ENCODE results near the gene DTNBP1.

Gene DTNBP1

GRCh38 chr6:15697895-15698294 lies 35.1 kb upstream of the DTNBP1 start:
- Histone ChIP-seq H3K4me1 (ENCODE audit: control insufficient read depth in 1 of 2, insufficient read depth in 1 of 2, low read depth in 1 of 2, low read length in 1 of 2) (no peaks in the 10 kb centered on the region), H3K27me3 (no peaks in the 10 kb centered on the region), H3K9me3 (no peaks in the 10 kb centered on the region), H3K27ac (no peak overlapping the region), H3K36me3 (no peaks in the 10 kb centered on the region), H3K4me3 (ENCODE audit: low read depth in 1 of 2, low read length in 1 of 2) (no peak overlapping the region)
- TF ChIP-seq, protein P1, sequence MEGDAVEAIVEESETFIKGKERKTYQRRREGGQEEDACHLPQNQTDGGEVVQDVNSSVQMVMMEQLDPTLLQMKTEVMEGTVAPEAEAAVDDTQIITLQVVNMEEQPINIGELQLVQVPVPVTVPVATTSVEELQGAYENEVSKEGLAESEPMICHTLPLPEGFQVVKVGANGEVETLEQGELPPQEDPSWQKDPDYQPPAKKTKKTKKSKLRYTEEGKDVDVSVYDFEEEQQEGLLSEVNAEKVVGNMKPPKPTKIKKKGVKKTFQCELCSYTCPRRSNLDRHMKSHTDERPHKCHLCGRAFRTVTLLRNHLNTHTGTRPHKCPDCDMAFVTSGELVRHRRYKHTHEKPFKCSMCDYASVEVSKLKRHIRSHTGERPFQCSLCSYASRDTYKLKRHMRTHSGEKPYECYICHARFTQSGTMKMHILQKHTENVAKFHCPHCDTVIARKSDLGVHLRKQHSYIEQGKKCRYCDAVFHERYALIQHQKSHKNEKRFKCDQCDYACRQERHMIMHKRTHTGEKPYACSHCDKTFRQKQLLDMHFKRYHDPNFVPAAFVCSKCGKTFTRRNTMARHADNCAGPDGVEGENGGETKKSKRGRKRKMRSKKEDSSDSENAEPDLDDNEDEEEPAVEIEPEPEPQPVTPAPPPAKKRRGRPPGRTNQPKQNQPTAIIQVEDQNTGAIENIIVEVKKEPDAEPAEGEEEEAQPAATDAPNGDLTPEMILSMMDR (IDR thresholded peaks at IDR 0.05): no peak

DNA sequence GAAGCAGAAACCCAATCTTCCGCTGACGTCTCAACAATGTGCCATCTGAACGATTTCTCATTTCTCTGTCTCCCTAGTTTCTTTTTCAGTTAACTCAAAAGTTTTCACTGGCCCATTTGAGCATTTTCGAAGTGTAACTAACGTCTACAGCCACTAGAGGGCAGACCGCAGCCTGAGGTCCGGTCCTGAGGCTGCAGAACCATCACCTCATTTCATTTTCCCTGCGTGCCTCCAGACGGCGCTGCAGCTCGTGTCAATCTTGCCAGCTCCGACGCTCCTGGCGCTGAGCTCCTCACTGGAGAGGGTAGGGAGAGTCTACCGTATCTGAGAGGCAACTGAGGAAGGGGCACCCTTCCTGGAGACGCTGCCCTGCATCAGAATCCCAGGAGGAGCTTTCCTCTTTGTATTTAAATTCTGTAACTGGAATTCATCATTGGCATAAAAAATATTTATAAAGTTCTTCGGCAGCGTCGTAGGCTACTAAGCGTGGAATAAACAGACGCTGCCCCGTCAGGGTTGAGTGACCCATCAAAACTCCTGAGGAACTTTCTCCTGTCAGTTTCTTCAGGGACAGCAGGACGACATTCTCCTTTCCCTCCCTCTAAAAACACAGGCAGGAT lies 28.5 kb upstream of the DTNBP1 start:
- TF ChIP-seq, protein P1 (IDR thresholded peaks at IDR 0.05): peak; percentile 89
- Histone ChIP-seq H3K9me3 (no peaks in the 10 kb centered on the region), H3K36me3 (no peaks in the 10 kb centered on the region), H3K27me3 (no peaks in the 10 kb centered on the region), H3K4me1 (ENCODE audit: control insufficient read depth in 1 of 2, insufficient read depth in 1 of 2, low read depth in 1 of 2, low read length in 1 of 2) (peaks cover 7 to 10% of the 10 kb centered on the region in 2 experiments), H3K27ac (no peak overlapping the region), H3K4me3 (ENCODE audit: low read depth in 1 of 2, low read length in 1 of 2) (no peak overlapping the region)

DNA sequence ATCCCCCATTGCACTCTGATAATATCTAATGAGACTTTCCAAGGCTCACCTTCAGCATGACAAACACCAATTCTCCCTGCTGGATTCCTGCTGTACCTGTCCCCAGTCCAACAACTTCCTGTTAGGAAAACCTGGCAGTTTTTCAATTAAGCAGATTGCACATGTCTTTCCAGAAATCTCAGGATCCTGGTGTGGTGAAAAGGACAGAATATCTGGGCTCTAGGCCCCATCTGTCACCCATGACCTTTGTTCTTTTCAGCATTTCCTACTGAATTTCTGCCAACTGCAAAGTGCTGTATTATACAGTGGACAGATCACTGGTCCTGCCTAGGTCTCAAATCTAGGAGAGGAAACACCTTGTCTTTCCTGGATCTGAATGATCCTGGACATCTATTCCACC lies 27.7 kb upstream of the DTNBP1 start:
- Histone ChIP-seq H3K27ac (no peak overlapping the region), H3K4me3 (ENCODE audit: low read depth in 1 of 2, low read length in 1 of 2) (no peak overlapping the region), H3K27me3 (no peaks in the 10 kb centered on the region), H3K4me1 (ENCODE audit: control insufficient read depth in 1 of 2, insufficient read depth in 1 of 2, low read depth in 1 of 2, low read length in 1 of 2) (peaks cover 7 to 10% of the 10 kb centered on the region in 2 experiments), H3K9me3 (no peaks in the 10 kb centered on the region), H3K36me3 (no peaks in the 10 kb centered on the region)
- TF ChIP-seq, protein P1 (IDR thresholded peaks at IDR 0.05): no peak

DNA sequence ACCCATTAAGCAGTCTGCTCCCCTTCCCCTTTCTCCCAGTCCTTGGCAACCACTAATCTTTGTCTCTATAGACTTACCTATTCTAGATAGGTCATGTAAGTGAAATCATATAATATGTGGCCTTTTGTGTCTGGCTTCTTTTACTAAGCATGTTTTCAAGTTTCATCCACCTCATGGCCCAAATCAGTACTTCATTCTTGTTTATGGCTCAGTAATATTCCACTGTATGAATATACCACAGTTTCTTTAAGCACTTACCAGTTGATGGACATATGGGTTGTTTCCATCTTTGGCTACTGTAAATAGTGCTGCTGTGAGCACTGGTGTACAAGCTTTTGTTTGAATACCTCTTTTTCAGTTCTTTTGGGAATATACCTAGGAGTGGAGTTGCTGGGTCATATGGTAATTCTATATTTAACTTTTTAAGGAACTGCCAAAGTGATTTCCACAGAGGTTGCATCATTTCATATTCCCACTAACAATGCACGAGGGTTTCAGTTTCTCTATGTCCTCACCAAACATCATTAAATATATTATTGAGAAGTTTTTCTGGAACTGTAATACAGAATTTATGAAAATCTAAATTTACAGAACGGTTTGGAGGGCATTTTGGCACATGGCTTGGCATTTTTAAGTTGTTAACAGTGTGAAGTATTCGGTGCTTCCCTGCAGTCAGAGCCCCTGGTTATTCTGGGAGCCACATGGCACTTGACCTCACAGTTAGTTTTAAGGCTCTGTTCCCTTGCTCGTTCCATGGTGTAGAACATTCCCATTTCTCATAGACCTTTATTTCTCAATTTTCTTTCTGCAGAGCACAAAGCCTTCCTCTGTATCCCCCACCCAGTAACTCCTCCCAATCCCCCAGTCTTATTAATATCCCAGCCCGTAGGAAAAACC lies 27.0 kb upstream of the DTNBP1 start:
- Histone ChIP-seq H3K36me3 (no peaks in the 10 kb centered on the region), H3K4me1 (ENCODE audit: control insufficient read depth in 1 of 2, insufficient read depth in 1 of 2, low read depth in 1 of 2, low read length in 1 of 2) (peaks cover 7 to 10% of the 10 kb centered on the region in 2 experiments), H3K27me3 (no peaks in the 10 kb centered on the region), H3K9me3 (no peaks in the 10 kb centered on the region), H3K4me3 (ENCODE audit: low read depth in 1 of 2, low read length in 1 of 2) (no peak overlapping the region), H3K27ac (no peak overlapping the region)
- TF ChIP-seq, protein P1 (IDR thresholded peaks at IDR 0.05): no peak

GRCh38 chr6:15685619-15686018 lies 22.8 kb upstream of the DTNBP1 start:
- H3K4me1 ChIP-seq (ENCODE audit: control insufficient read depth in 1 of 2, insufficient read depth in 1 of 2, low read depth in 1 of 2, low read length in 1 of 2): peaks cover 7 to 10% of the 10 kb centered on the region in 2 experiments
- H3K36me3 ChIP-seq: no peaks in the 10 kb centered on the region
- no peaks in the 10 kb centered on the region for H3K27me3 ChIP-seq
- no peak overlapping the region for H3K27ac ChIP-seq
- H3K4me3 ChIP-seq (ENCODE audit: low read depth in 1 of 2, low read length in 1 of 2): no peak overlapping the region
- H3K9me3 ChIP-seq: no peaks in the 10 kb centered on the region
- TF ChIP-seq, protein P1 (IDR thresholded peaks at IDR 0.05): no peak
